Measurements from ENCODE around the gene CAMK2N2.

CAMK2N2 gene

GRCh38 chr3:184291044-184291737 lies 29.8 kb upstream of the CAMK2N2 start:
- TF ChIP-seq CTCF (IDR thresholded peaks at IDR 0.05; ENCODE audit: insufficient read depth, low read length, missing control alignments): no peak
- POLR2A ChIA-PET: no interaction called here
- CTCF ChIA-PET: interaction anchor here (0.6 to 1.9 kb wide), 8 partner anchors 12 to 407 kb away, joined by 3 to 9 read pairs (median 4); partner anchors contain the start of gene PARL
- H3K4me3 ChIP-seq (ENCODE audit: low read depth, low read length): no peak overlapping the region
- DNase-seq (ENCODE audit: low read depth, low spot score): no peak

GRCh38 chr3:184290331-184290730 lies 29.0 kb upstream of the CAMK2N2 start:
- CTCF ChIA-PET: interaction anchor here (1.0 to 1.9 kb wide), 7 partner anchors 10 to 406 kb away, joined by 3 to 6 read pairs (median 4); partner anchors contain the start of gene PARL
- no peak for TF ChIP-seq CTCF (IDR thresholded peaks at IDR 0.05; ENCODE audit: insufficient read depth, low read length, missing control alignments)

GRCh38 chr3:184289426-184289938 lies 28.1 kb upstream of the CAMK2N2 start:
- CTCF ChIA-PET: interaction anchor here (0.6 to 1.9 kb wide), 25 partner anchors 8 to 410 kb away, joined by 3 to 17 read pairs (median 4); partner anchors contain the start of gene PARL
- TF ChIP-seq CTCF (IDR thresholded peaks at IDR 0.05; ENCODE audit: insufficient read depth, low read length, missing control alignments): peak; percentile 36
- no peak overlapping the region for H3K4me3 ChIP-seq (ENCODE audit: low read depth, low read length)
- no peak for DNase-seq (ENCODE audit: low read depth, low spot score)
- POLR2A ChIA-PET: no interaction called here

More at GRCh38 chr3:184290331-184290730, 29.0 kb upstream of the CAMK2N2 start:
- POLR2A ChIA-PET: no interaction called here
- no peak for DNase-seq (ENCODE audit: low read depth, low spot score)
- no peak overlapping the region for H3K4me3 ChIP-seq (ENCODE audit: low read depth, low read length)

GRCh38 chr3:184284696-184285095 lies 23.3 kb upstream of the CAMK2N2 start:
- DNase-seq (ENCODE audit: low read depth, low spot score): peak; percentile 26
- ChIA-PET CTCF (interaction anchor here (0.8 to 1.7 kb wide), 12 partner anchors 10 to 424 kb away, joined by 3 to 16 read pairs (median 4); partner anchors contain the start of genes EEF1AKMT4 and EIF2B5), POLR2A (no interaction called here)
- peak; percentile 34 for TF ChIP-seq CTCF (IDR thresholded peaks at IDR 0.05; ENCODE audit: insufficient read depth, low read length, missing control alignments)
- H3K4me3 ChIP-seq (ENCODE audit: low read depth, low read length): no peak overlapping the region

GRCh38 chr3:184283681-184284080 lies 22.3 kb upstream of the CAMK2N2 start:
- TF ChIP-seq CTCF (IDR thresholded peaks at IDR 0.05; ENCODE audit: insufficient read depth, low read length, missing control alignments): no peak
- CTCF ChIA-PET: interaction anchor here (1.1 to 1.6 kb wide), 6 partner anchors 21 to 388 kb away, joined by 3 to 16 read pairs (median 5); no protein-coding TSS in a partner anchor
- no peak overlapping the region for H3K4me3 ChIP-seq (ENCODE audit: low read depth, low read length)
- DNase-seq (ENCODE audit: low read depth, low spot score): no peak
- POLR2A ChIA-PET: no interaction called here

GRCh38 chr3:184282941-184283340 lies 21.6 kb upstream of the CAMK2N2 start:
- ChIA-PET CTCF (interaction anchor here (1.6 kb wide), 2 partner anchors 55 to 243 kb away, joined by 5 read pairs; no protein-coding TSS in a partner anchor), POLR2A (no interaction called here)
- no peak for DNase-seq (ENCODE audit: low read depth, low spot score)
- H3K4me3 ChIP-seq (ENCODE audit: low read depth, low read length): no peak overlapping the region
- no peak for TF ChIP-seq CTCF (IDR thresholded peaks at IDR 0.05; ENCODE audit: insufficient read depth, low read length, missing control alignments)
